GM12864 (cell line): Measurements from ENCODE around the gene FMO5.
"Not testable (repeated sequence)": the region's sequence is repeated elsewhere in the genome, so short reads cannot be mapped to it uniquely, and the experiment has no call there.

Experiments
- DNase-seq: peaks from one replicate; pipeline ENCODE4 v3.0.0-alpha.2; 2011; ENCODE audit warnings: low read depth
- H3K4me3 ChIP-seq: 2 replicates; pipeline ENCODE4 v1.5.1; 2011; ENCODE audit warnings: mild to moderate bottlenecking, low read depth, low read length, control low read depth
- CTCF ChIP-seq: IDR thresholded peaks from 2 replicates; pipeline ENCODE4 v1.5.1; 2011; ENCODE audit warnings: low read depth, mild to moderate bottlenecking, moderate library complexity, low read length, control low read depth, inconsistent platforms; ENCODE audit errors: missing control alignments

The FMO5 gene

GRCh38 chr1:147167365-147167764 lies 57.8 kb downstream of the FMO5 start:
- no peak overlapping the region for H3K4me3 ChIP-seq
- no peak for TF ChIP-seq CTCF
- no peak for DNase-seq

- no peak for DNase-seq
- H3K4me3 ChIP-seq = no peak overlapping the region
- no peak for TF ChIP-seq CTCF
Measured at GRCh38 chr1:147163019-147163418, 62.1 kb downstream of the FMO5 start.

- TF ChIP-seq CTCF = no peak
- no peak for DNase-seq
- no peak overlapping the region for H3K4me3 ChIP-seq
Measured at GRCh38 chr1:147162093-147162492, 63.0 kb downstream of the FMO5 start.

GRCh38 chr1:147157116-147157515 lies 68.0 kb downstream of the FMO5 start:
- H3K4me3 ChIP-seq, DNase-seq: not testable (repeated sequence)

- no peak for TF ChIP-seq CTCF
- no peak overlapping the region for H3K4me3 ChIP-seq
- DNase-seq = no peak
Measured at GRCh38 chr1:147156642-147157041, 68.5 kb downstream of the FMO5 start.

- TF ChIP-seq CTCF = no peak
- H3K4me3 ChIP-seq = no peak overlapping the region
- DNase-seq = no peak
Measured at GRCh38 chr1:147152772-147153171, 72.4 kb downstream of the FMO5 start.

GRCh38 chr1:147151244-147151643 lies 73.9 kb downstream of the FMO5 start:
- no peak for DNase-seq
- TF ChIP-seq CTCF = no peak

GRCh38 chr1:147142886-147143285 lies 82.3 kb downstream of the FMO5 start:
- DNase-seq = no peak
- H3K4me3 ChIP-seq = no peak overlapping the region
- no peak for TF ChIP-seq CTCF

More at GRCh38 chr1:147151244-147151643, 73.9 kb downstream of the FMO5 start:
- H3K4me3 ChIP-seq = no peak overlapping the region
